Psoas muscle (tissue), 8 donors: Measurements from ENCODE around the gene PCBP4. TPM values are rescaled to one million over a fixed set of nuclear protein-coding genes. Genes with fewer than 3 reads are reported as not detected.

Experiments used
- ATAC-seq, 4 donors: fragments of 200-7000 bp; cut with Tn5 transposase; one replicate each; pipeline ENCODE4 v1.9.1; 2020; ENCODE audit warnings: moderate library complexity in 3 of 4, mild to moderate bottlenecking in 2 of 4
- DNase-seq, 2 donors: peaks; one replicate each; pipeline ENCODE4 v3.0.0-alpha.2; 2020
- H3K27ac ChIP-seq: fragments of 200-600 bp; one replicate; pipeline ENCODE4 v1.8.0; 2022
- H3K27me3 ChIP-seq, 3 donors: fragments of 200-600 bp in 1 of 3; one replicate each; pipeline versions ENCODE4 v1.6.1 to v1.8.0; 2013 to 2022; ENCODE audit warnings: low read length in 2 of 3, mild to moderate bottlenecking in 2 of 3, moderate library complexity in 1 of 3; ENCODE audit not compliant: insufficient read depth in 3 of 3
- H3K36me3 ChIP-seq, 2 donors: fragments of 200-600 bp in 1 of 2; one replicate each; pipeline versions ENCODE4 v1.6.1 to v1.8.0; 2013 to 2022; ENCODE audit warnings: low read depth in 1 of 2, mild to moderate bottlenecking in 1 of 2, moderate library complexity in 1 of 2; ENCODE audit not compliant: insufficient read depth in 1 of 2
- H3K4me1 ChIP-seq: fragments of 200-600 bp; one replicate; pipeline ENCODE4 v1.8.0; 2022
- H3K4me3 ChIP-seq: fragments of 200-600 bp; one replicate; pipeline ENCODE4 v1.8.0; 2022; ENCODE audit warnings: mild to moderate bottlenecking
- H3K9me3 ChIP-seq: fragments of 200-600 bp; one replicate; pipeline ENCODE4 v1.8.0; 2022
- WGBS, 3 donors: extraction: QIAGEN DNeasy Blood & Tissue Kit; methylation state at CpG; one replicate each; pipeline versions ENCODE4 v1.1.6 to v1.1.7; 2013; 5-methylcytosine and 5-hydroxymethylcytosine counted together
- intact Hi-C, 2 donors: fragments of 100-400 bp; cut with DNase I; formaldehyde crosslinking; loops; one replicate each; pipeline versions ENCODE4 v1.11.0 to v1.14.2; 2022
- polyA plus RNA-seq, 3 donors: library from polyadenylated mRNA; stranded (reverse); fragments of 200-250 nt; gene quantifications; one replicate each; pipeline ENCODE4 v1.2.3, GENCODE V29; 2013
- total RNA-seq, 4 donors: library from RNA; stranded (reverse); fragmentation: NEBNext Ultra II Directional in 2 of 4; extraction: Animal tissue kit (Norgen Biotek cat#: 25700) in 2 of 4; gene quantifications; one replicate each; pipeline versions ENCODE4 v1.2.1 to v1.2.4, GENCODE V29; 2021 to 2023
- TF ChIP-seq, protein P1 (sequence below): fragments of 200-600 bp; IDR thresholded peaks from one replicate; pipeline ENCODE4 v1.8.0; 2022; ENCODE audit warnings: antibody characterized with exemption
- donor health status: healthy with polysubstance abuse.
- donor health status: DM: no; HTN: no; CAD: no; lungs with moderate emphysema.
- donor health status: Bipolar disorder and iron deficiency.
- donor health status: healthy.
- donor health status: DM: yes; HTN: yes; CAD: no.
- donor health status: DM: no; HTN: no; CAD: no.
- donor health status: DM: no; HTN: no; CAD: no.
- donor health status: DM: yes; HTN: yes; CAD: no.

The PCBP4 gene
- total and polyA plus RNA-seq, 7 donors = 36.0 to 161 (median 118) TPM

DNA sequence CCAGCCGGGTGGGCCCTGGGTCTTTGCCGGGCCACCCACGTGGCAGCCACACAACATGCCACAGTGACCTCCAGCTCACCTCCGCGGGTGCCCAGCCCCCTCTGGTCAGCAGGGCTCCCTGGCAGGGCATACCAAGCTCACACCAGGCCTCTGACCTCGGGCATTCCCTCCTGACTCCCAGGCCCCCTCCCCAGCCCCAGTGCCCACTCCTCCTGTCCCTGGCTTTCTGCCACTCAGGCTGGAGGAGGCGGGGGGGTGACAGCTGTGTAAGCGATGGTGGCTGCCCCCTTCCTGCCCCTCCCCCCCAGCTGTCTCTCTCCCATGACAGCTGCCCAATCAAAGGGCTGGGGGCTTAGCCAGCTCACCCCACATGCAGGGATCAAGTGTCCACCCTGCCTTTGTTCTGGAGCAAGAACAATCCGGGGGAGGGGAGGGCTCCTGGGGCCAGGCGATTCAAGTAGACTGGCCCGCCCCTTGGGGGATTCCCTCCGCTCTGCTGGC is 3.3 kb downstream of the PCBP4 start:
- H3K4me3 ChIP-seq = peak overlapping the region; percentile 1
- TF ChIP-seq, protein P1, sequence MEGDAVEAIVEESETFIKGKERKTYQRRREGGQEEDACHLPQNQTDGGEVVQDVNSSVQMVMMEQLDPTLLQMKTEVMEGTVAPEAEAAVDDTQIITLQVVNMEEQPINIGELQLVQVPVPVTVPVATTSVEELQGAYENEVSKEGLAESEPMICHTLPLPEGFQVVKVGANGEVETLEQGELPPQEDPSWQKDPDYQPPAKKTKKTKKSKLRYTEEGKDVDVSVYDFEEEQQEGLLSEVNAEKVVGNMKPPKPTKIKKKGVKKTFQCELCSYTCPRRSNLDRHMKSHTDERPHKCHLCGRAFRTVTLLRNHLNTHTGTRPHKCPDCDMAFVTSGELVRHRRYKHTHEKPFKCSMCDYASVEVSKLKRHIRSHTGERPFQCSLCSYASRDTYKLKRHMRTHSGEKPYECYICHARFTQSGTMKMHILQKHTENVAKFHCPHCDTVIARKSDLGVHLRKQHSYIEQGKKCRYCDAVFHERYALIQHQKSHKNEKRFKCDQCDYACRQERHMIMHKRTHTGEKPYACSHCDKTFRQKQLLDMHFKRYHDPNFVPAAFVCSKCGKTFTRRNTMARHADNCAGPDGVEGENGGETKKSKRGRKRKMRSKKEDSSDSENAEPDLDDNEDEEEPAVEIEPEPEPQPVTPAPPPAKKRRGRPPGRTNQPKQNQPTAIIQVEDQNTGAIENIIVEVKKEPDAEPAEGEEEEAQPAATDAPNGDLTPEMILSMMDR = no peak
- DNase-seq = peak; percentile 66 to 82
- ATAC-seq = peak; percentile 53 to 76 (median 62)
- peaks cover 48% of the 10 kb centered on the region for H3K4me1 ChIP-seq
- no peaks in the 10 kb centered on the region for H3K27me3 ChIP-seq
- H3K27ac ChIP-seq = peak overlapping the region; percentile 64
- intact Hi-C loops = no loop called here
- no peaks in the 10 kb centered on the region for H3K9me3 ChIP-seq
- H3K36me3 ChIP-seq = peaks cover 0 to 26% of the 10 kb centered on the region in 2 donors
- WGBS, 3 donors = 19 to 29% (median 27%) methylated on average over 8 to 12 of the region's 12 CpGs

DNA sequence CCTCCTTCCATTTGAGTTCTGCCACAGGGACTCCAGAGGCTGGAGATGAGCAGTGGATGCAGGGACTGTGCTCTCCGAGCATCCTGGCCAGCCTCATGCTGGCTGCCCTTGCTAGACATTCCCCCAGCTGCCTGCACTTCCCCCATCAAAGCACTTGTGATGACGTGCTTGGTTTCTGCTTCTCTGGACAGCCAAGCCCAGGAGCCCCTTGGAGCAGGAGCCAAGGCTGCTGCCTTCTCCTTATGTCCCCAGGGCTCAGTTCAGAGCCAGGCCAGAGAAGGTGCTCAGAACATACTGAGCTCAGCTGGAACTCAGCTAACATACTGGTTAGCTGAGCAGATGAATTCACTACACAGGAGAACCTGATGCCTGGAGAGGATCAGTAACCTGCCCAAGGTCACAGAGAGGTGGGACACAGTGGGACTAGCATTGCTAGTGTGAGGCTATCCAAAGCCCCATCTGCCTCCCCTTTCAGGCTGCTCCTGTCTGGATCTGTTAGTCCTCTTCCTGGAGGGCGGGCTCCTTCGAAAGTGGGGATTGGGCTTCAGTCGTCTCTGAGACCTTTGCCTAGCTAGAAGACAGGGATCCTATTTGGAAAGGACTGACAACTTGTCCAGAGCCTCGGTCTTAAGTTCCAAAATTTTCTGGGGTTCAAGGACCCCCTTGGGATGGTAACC is 4.3 kb downstream of the PCBP4 start:
- no peak for DNase-seq
- Histone ChIP-seq H3K4me3 (peak overlapping the region; percentile 1), H3K36me3 (peaks cover 0 to 36% of the 10 kb centered on the region in 2 donors), H3K27me3 (no peaks in the 10 kb centered on the region), H3K4me1 (peaks cover 48% of the 10 kb centered on the region), H3K9me3 (no peaks in the 10 kb centered on the region), H3K27ac (peak overlapping the region; percentile 64)
- intact Hi-C loops = no loop called here
- whole genome bisulfite sequencing, 3 donors = 44 to 57% (median 50%) methylated on average over 6 of the region's 6 CpGs
- ATAC-seq = peak; percentile 11 to 26 (median 20)
- TF ChIP-seq, protein P1 = no peak

DNA sequence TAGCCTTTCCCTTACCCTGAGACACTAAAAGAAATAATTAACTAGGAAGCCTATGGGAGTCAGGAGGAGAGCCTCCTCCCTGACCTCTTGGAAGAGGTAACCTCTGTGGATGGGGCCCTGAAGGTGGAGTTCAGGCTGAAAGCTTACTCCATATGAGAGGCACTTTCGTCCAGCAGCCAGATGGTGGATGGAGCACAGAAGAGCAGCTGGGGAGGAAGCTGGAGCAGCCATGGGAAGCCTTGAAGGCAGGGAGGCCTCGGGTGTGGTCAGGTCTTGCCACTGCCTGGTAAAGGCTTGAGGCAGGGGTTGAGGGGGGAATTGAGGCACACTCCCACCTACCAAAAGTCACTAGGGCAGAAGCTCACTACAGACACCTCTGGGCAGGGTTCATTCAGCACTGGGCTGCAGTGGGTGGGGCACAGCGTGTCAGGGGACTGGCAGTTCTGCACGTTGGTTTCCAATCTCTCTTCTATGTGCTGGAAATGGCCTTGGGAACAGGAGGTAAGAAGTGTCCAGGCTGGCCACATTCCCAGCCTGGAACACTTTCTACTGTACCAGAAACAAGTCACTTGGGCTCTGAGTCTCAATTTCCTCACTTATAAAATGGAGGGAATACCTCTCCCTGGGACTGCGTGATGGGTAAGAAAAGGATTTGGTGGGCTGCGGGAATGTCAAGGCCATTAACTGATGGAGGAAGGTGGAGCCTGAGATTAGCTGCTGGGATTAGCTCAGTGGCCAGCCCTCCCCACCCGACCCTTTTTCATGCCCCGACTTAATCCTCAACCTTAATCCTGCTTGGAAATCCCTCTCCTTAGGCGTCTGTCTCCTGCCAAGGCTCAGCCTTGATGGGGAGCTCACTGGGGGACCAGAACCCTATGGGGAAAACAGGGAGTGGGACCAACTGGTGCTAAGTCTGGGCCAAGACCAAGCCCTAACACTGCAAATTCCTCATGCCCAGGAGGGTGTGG is 5.4 kb downstream of the PCBP4 start:
- peaks cover 0 to 48% of the 10 kb centered on the region in 2 donors for H3K36me3 ChIP-seq
- H3K4me1 ChIP-seq = peaks cover 49% of the 10 kb centered on the region
- DNase-seq (peak in 1 of 2 donors; percentile 77), ATAC-seq (peak in 3 of 4 donors; percentile 18 to 80 (median 66))
- no peak overlapping the region for H3K4me3 ChIP-seq
- peak overlapping the region; percentile 64 for H3K27ac ChIP-seq
- TF ChIP-seq, protein P1 = no peak
- no peaks in the 10 kb centered on the region for H3K27me3 ChIP-seq
- 34 to 52% (median 42%) methylated on average over 9 of the region's 9 CpGs for WGBS, 3 donors
- H3K9me3 ChIP-seq = no peaks in the 10 kb centered on the region
- intact Hi-C loops = no loop called here

DNA sequence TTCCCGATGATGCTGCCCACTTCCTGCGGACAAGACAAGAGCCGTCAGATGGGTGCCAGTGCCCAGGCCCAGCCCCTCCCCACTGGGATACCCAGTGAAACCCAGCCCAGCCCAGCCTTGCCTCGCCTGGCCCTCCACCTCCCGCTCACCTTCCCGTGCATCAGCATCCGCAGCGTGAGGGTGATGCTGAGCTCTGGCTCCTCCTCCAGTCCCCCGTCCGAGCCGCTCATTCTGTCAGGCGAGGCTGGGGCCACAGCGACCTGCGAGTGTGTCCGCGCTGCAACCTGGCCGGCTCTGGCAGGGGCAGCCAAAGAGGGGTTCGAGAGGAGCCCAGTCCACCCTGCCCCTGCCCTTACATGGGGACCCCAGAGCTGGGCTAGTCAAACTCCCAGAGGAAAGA is 6.2 kb downstream of the PCBP4 start:
- ATAC-seq = no peak
- H3K9me3 ChIP-seq = no peaks in the 10 kb centered on the region
- WGBS, 3 donors = 92 to 94% (median 92%) methylated on average over 18 of the region's 18 CpGs

More for the DNA sequence above, 6.2 kb downstream of the PCBP4 start:
- intact Hi-C loops = no loop called here
- H3K4me3 ChIP-seq = no peak overlapping the region
- no peak for DNase-seq
- H3K27me3 ChIP-seq = no peaks in the 10 kb centered on the region
- H3K36me3 ChIP-seq = peaks cover 0 to 49% of the 10 kb centered on the region in 2 donors
- H3K27ac ChIP-seq = no peak overlapping the region
- TF ChIP-seq, protein P1 = no peak
- H3K4me1 ChIP-seq = peaks cover 51% of the 10 kb centered on the region
